ENCODE results near the gene PTPRK. TPM values are rescaled to one million over a fixed set of nuclear protein-coding genes. Genes with fewer than 3 reads are reported as not detected.

The PTPRK gene
- total and polyA plus RNA-seq, 5 experiments from 2014 or later: 3.7 to 7.5 (median 6.3) TPM

DNA sequence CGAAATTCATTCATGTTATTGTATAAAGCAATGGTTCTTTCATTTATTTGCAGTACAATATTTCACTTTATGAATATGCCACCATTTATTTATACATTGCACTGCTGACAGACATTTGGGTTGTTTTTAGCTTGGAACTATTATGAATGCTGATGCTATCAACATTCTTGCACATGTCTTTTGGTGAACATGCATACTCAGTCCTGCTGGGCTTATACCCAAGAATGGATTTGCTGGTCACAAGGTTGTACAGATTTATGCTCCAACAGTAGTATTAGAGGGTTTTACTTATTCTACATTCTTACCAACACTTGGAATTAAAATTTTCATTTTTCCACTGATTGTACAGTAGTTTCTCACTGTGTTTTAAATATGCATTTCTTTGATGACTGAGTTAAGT lies 126.2 kb downstream of the PTPRK start:
- H3K27me3 Mint-ChIP-seq: no peaks in the 10 kb centered on the region
- peaks cover 3 to 7% (median 5%) of the 10 kb centered on the region in 3 donors for H3K36me3 Mint-ChIP-seq
- H3K4me1 Mint-ChIP-seq: peaks cover 0 to 4% (median 0%) of the 10 kb centered on the region in 4 donors
- no peak overlapping the region for H3K27ac Mint-ChIP-seq
- ATAC-seq (no peak), DNase-seq (no peak)
- no peak overlapping the region for H3K4me3 Mint-ChIP-seq
- H3K9me3 Mint-ChIP-seq: peaks cover 0 to 3% (median 0%) of the 10 kb centered on the region in 9 donors
- POLR2A ChIA-PET: no interaction called here

DNA sequence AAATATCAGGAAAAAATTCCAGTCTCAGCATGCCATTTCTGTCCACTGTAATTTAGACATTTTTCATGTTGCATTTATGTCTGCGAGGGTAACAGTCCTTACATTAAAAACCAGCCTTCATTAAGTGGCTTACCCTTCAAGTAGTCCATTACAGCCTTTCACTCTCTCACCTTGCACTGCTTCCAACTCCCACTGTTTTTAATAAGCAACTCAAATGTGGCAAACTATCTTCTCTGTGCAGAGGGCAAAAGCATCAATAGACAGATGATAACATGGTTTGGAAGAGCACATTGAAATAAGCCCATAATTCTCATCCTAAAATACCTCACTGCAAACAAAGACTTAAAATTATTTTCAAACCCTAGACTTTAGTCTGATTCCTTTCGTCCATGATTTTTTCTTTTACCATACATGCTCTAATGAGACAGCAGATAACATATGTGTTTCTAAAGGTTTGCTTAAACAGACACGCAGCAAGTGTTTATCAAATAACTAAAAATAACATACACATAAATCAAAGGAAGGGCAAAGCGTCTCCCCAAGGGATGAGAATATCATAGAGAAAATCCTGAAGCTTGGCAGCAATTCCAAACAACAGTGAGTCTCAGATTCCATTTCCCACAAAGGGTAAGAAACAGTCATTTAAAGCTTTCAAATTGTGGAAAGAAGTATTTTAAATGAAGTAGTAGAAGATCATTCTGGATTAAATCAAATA lies 130.4 kb downstream of the PTPRK start:
- no peak for ATAC-seq
- POLR2A ChIA-PET: interaction anchor here (0.7 kb wide), 1 partner anchor 27 kb away, joined by 3 read pairs; no protein-coding TSS in a partner anchor
- Mint-ChIP-seq H3K27me3 (no peaks in the 10 kb centered on the region), H3K9me3 (no peaks in the 10 kb centered on the region), H3K27ac (no peak overlapping the region), H3K4me1 (no peaks in the 10 kb centered on the region), H3K36me3 (peaks cover 0 to 3% (median 0%) of the 10 kb centered on the region in 3 donors), H3K4me3 (no peak overlapping the region)
- no peak for DNase-seq

DNA sequence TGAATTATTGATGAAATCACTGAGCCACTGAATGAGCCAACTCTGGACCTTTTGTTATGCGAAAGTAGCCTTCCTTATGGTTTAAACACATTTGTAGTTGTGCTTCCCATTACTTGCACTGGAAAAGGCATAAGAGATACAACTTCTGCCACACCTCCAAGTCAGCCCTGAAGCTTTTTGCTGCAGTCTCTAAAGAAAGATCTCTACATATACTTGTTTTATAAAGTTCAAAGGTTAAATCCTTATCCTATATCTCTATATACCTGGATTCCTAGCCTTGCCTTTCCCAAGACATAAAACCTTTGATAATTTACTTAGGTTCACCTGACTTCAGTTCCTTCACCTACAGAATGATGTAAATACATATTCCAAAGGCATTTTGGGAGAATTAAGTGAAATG lies 132.0 kb downstream of the PTPRK start:
- Mint-ChIP-seq H3K9me3 (no peaks in the 10 kb centered on the region), H3K27me3 (no peaks in the 10 kb centered on the region), H3K4me3 (no peak overlapping the region), H3K27ac (no peak overlapping the region), H3K4me1 (no peaks in the 10 kb centered on the region), H3K36me3 (peaks cover 0 to 3% (median 0%) of the 10 kb centered on the region in 3 donors)
- POLR2A ChIA-PET: no interaction called here
- DNase-seq (no peak), ATAC-seq (no peak)

DNA sequence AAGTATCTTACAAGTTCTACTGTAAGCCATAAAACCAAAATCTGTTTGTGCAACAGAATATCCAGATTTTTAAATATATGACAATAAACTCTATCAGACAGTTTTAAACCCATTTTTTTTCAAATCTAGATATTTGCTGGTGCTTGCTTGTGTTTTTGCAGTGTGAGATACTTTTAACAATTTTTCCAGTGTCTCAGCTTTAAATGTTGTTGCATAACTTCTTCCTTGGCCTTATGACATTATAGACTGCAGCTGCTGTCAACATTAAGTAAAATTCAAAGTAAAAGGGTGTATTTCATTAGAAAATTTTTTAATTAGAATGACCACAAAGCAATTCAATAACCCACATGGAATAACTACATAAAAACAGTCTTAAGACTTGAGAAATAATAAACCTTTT lies 139.5 kb downstream of the PTPRK start:
- peaks cover 8 to 24% (median 18%) of the 10 kb centered on the region in 3 donors for H3K36me3 Mint-ChIP-seq
- POLR2A ChIA-PET: no interaction called here
- H3K27ac Mint-ChIP-seq: no peak overlapping the region
- H3K27me3 Mint-ChIP-seq: no peaks in the 10 kb centered on the region
- ATAC-seq: no peak
- peaks cover 0 to 2% (median 0%) of the 10 kb centered on the region in 4 donors for H3K4me1 Mint-ChIP-seq
- no peak for DNase-seq
- H3K9me3 Mint-ChIP-seq: peaks cover 0 to 23% (median 11%) of the 10 kb centered on the region in 9 donors
- no peak overlapping the region for H3K4me3 Mint-ChIP-seq

DNA sequence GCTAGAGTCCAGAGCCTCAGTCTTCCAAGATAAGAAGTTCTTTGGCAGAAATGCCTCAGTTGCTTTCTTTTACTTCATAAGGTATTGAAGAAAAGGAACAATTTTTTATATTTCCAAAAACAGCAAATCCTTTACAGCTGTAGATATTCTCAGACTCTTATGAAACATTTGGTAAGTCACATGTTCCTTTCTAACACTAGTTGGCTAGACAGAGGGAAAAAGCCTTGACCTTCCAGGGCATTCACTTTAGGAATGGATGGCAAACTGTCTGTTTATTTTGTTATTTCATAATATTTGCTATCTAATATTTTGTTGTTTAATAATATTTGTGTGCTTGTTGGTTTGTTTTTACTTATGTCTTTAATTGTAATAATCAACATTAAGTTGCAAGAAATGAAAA lies 140.8 kb downstream of the PTPRK start:
- Mint-ChIP-seq H3K27me3 (no peaks in the 10 kb centered on the region), H3K27ac (no peak overlapping the region), H3K4me3 (no peak overlapping the region), H3K36me3 (peaks cover 10 to 33% (median 23%) of the 10 kb centered on the region in 3 donors), H3K9me3 (peaks cover 0 to 33% (median 17%) of the 10 kb centered on the region in 9 donors), H3K4me1 (peaks cover 0 to 2% (median 0%) of the 10 kb centered on the region in 4 donors)
- ATAC-seq (no peak), DNase-seq (no peak)
- POLR2A ChIA-PET: no interaction called here

DNA sequence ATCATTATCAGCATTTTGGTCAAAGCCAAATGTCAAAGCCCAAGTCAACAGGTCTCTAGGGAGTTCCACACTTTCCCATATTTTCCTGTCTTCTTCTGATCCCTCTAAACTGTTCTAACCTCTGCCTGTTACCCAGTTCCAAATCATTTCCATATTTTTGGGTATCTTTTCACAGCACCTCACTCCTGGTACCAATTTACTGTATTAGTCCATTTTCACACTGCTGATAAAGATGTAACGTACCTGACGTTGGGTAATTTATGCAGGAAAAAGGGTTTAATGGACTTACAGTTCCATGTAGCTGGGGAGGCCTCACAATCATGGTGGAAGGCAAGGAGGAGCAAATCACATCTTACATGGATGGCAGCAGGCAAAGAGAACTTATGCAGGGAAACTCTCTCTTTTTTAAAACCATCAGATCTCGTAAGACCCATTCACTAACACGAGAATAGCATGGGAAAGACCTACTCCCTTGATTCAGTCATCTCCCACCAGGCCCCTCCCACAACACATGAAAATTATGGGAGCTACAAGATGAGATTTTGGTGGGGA lies 143.4 kb downstream of the PTPRK start:
- Mint-ChIP-seq H3K27ac (no peak overlapping the region), H3K4me3 (no peak overlapping the region), H3K27me3 (no peaks in the 10 kb centered on the region), H3K4me1 (peaks cover 2 to 10% (median 4%) of the 10 kb centered on the region in 4 donors), H3K9me3 (peaks cover 0 to 33% (median 21%) of the 10 kb centered on the region in 9 donors), H3K36me3 (peaks cover 10 to 31% (median 23%) of the 10 kb centered on the region in 3 donors)
- POLR2A ChIA-PET: no interaction called here
- DNase-seq: no peak
- ATAC-seq: no peak

DNA sequence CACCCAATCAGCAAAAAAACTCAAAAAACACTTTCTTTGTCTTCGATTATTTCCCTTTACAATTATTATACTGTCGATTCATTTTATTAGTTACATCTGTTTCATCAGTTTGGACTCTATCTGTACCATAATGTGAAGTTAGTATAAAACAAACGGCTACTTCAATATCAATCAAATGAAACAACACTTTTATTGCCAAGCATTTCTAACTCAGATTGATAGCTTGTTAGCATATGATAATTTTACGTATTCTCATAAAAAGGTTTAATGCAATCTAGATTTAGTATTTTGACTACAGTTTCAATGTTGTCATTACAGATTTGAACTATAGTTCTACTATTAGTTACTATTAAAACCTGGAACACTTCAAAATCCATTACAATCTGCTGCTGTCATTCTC lies 149.3 kb downstream of the PTPRK start:
- Mint-ChIP-seq H3K27ac (peak overlapping the region in 1 of 10 donors; percentile 51), H3K27me3 (no peaks in the 10 kb centered on the region), H3K4me1 (peaks cover 2 to 18% (median 7%) of the 10 kb centered on the region in 4 donors), H3K4me3 (no peak overlapping the region), H3K9me3 (peaks cover 0 to 18% (median 11%) of the 10 kb centered on the region in 9 donors), H3K36me3 (peaks cover 2 to 15% (median 7%) of the 10 kb centered on the region in 3 donors)
- POLR2A ChIA-PET: no interaction called here
- no peak for ATAC-seq
- no peak for DNase-seq

DNA sequence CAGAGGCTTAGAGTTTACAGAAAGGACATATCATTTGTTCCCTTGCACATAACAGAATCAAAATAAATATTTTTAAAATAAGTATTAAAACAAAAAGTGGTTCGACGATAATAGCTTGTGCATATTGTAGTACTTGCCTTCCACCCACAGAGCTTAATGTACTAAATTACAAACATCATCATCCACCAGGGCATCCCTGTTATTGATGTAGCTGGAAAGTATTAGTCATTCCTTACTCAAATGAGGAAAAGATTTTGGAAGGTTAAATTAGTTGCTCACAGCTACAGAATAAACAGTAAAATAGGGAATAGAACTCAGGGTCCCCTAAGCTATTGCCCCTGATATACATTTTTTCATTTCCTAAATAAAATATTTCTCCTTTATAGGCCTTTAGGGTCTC lies 150.3 kb downstream of the PTPRK start:
- peaks cover 2 to 18% (median 7%) of the 10 kb centered on the region in 4 donors for H3K4me1 Mint-ChIP-seq
- H3K36me3 Mint-ChIP-seq: peaks cover 0 to 4% (median 1%) of the 10 kb centered on the region in 3 donors
- peaks cover 0 to 13% (median 2%) of the 10 kb centered on the region in 9 donors for H3K9me3 Mint-ChIP-seq
- H3K4me3 Mint-ChIP-seq: no peak overlapping the region
- H3K27me3 Mint-ChIP-seq: no peaks in the 10 kb centered on the region
- ATAC-seq (no peak), DNase-seq (no peak)
- no peak overlapping the region for H3K27ac Mint-ChIP-seq
- POLR2A ChIA-PET: interaction anchor here (0.5 kb wide), 1 partner anchor 135 kb away, joined by 4 read pairs; no protein-coding TSS in a partner anchor

DNA sequence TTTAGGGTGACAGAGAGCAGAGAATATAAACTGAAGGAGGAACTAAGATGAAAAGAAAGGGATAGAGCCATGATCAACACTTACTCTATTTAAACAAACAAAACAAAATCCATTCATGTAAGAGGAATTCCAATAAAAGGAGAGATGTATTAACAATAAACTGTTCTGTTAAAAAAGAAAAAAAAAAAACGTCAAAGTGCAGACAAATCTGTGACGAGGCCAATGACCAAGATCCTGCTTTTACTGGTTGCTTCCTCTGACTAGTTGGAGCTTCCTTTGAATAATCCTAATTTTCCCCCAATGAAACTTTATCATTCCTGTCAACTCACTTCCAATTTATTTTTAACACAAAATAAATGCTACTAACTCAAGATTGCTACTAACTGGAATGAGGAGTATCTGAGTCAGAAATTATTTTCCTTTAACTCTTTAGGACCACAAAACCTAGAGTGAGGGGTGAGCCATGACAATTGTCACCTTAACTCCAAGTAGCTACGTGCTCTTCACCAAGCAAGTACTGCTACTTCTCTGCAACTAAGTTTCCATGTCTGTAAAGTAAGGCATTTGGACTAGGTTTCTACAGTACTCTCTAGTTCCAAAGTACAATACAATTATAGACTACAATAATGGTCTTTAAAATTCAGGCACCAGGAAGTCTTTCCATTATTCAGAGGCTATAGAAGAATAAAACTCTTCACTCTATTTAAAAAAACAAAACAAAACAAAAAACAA lies 152.0 kb downstream of the PTPRK start:
- peaks cover 0 to 4% (median 3%) of the 10 kb centered on the region in 3 donors for H3K36me3 Mint-ChIP-seq
- H3K27ac Mint-ChIP-seq: no peak overlapping the region
- no peaks in the 10 kb centered on the region for H3K9me3 Mint-ChIP-seq
- POLR2A ChIA-PET: no interaction called here
- peaks cover 2 to 16% (median 7%) of the 10 kb centered on the region in 4 donors for H3K4me1 Mint-ChIP-seq
- H3K27me3 Mint-ChIP-seq: no peaks in the 10 kb centered on the region
- ATAC-seq: no peak
- DNase-seq: no peak
- H3K4me3 Mint-ChIP-seq: no peak overlapping the region

DNA sequence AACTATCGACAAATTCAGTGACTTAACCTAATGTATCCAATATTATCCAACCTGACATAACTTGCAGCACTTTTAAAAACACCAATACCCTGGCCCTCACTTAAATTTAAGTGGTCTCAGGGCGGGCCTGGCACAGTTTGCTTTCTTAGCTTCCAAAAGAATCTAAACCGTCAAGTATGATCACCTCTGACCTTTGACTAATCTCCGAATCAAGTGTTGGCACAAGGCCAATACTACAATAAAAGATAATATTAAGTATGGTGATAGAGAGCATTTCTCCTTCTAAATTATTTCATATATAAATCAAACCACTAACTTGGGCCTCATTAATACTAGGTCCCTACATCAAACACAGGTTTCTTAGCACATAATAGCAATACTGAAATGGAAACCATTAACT lies 153.0 kb downstream of the PTPRK start:
- no peak for ATAC-seq
- Mint-ChIP-seq H3K27ac (no peak overlapping the region), H3K4me1 (peaks cover 2 to 13% (median 6%) of the 10 kb centered on the region in 4 donors), H3K9me3 (no peaks in the 10 kb centered on the region), H3K4me3 (no peak overlapping the region), H3K27me3 (no peaks in the 10 kb centered on the region), H3K36me3 (peaks cover 0 to 5% (median 4%) of the 10 kb centered on the region in 3 donors)
- POLR2A ChIA-PET: no interaction called here
- no peak for DNase-seq

DNA sequence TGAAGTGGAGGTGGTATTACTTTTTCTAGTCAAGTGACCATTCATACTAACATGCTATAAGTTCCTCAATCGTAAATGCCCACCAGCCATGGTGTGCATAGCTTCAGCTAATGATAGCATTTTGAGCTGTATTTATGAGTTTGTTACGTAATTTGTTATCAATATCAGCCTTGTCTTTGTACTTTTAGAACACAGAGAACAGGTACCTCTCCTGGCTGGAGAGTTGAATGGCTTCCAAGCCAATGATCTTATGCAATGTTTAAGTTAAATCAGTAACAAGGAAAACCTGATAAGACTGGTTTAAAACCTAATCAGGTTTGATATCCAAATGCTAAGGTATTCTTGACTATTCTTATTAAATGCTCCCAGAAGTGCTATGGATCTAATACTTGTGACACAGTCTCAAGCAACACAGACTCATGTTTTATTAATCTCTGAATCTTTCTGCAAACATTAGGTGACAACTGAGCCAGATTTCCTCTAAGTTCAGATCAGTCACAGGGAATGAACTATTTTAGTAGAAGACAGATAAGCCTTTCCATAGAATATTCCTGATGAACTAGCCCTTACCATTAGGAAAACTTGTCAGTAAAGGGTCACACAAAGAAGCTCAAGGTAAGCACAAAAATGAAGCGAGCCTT lies 154.8 kb downstream of the PTPRK start:
- peaks cover 0 to 2% (median 0%) of the 10 kb centered on the region in 4 donors for H3K4me1 Mint-ChIP-seq
- H3K36me3 Mint-ChIP-seq: peaks cover 0 to 8% (median 5%) of the 10 kb centered on the region in 3 donors
- H3K4me3 Mint-ChIP-seq: no peak overlapping the region
- POLR2A ChIA-PET: no interaction called here
- no peak overlapping the region for H3K27ac Mint-ChIP-seq
- ATAC-seq (no peak), DNase-seq (no peak)
- H3K9me3 Mint-ChIP-seq: no peaks in the 10 kb centered on the region
- no peaks in the 10 kb centered on the region for H3K27me3 Mint-ChIP-seq

DNA sequence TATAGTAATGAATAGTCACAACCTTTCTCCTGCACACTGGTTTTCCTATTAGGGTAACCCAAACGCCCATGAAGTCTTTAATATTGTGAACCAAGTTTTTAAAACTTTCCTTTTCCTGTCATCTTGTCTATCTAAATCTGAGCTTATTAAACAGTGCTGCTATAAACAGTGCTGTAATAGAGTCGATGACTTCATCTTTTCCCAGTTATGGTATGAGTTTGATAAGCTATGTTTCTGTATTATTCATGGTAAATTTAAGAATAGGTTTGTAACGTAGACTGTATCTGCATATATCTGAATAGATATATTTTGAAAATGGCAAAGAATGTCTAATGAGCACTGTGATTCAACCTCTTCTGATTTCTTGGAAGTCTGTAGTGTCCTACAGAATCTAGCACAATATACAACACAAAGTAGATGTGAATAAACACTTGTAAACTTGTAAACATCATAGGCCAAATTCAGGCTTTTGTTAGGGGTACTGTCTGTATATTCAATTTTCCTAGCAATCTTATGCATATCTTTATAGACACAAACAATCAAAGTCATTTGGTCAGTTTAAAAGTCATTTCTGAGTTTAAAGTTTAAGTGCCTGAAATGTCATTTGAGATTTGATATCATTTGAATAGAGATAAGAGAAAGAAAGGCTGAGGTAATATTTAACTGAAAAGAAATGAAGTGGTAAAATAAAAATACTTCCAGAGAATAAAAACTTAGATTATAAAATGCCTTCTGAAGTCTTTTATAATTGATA lies 155.5 kb downstream of the PTPRK start:
- peaks cover 0 to 13% (median 8%) of the 10 kb centered on the region in 3 donors for H3K36me3 Mint-ChIP-seq
- no peak overlapping the region for H3K27ac Mint-ChIP-seq
- peaks cover 0 to 2% (median 0%) of the 10 kb centered on the region in 4 donors for H3K4me1 Mint-ChIP-seq
- DNase-seq: no peak
- H3K4me3 Mint-ChIP-seq: no peak overlapping the region
- no peak for ATAC-seq
- no peaks in the 10 kb centered on the region for H3K9me3 Mint-ChIP-seq
- POLR2A ChIA-PET: no interaction called here
- no peaks in the 10 kb centered on the region for H3K27me3 Mint-ChIP-seq
